HFFc6 (cell line): ENCODE measurements around the gene PDE2A. TPM values are rescaled to one million over a fixed set of nuclear protein-coding genes. Genes with fewer than 3 reads are reported as not detected.

Experiments
- DNase-seq: peaks from one replicate; pipeline ENCODE4 v3.0.0-alpha.2; 2018
- H3K27ac Mint-ChIP-seq: 2 replicates; pipeline ENCODE4 v1.8.0; 2020; ENCODE audit warnings: mild to moderate bottlenecking, mixed read lengths
- H3K27me3 Mint-ChIP-seq: 2 replicates; pipeline ENCODE4 v1.8.0; 2021; ENCODE audit warnings: mild to moderate bottlenecking, moderate library complexity, mixed read lengths; ENCODE audit not compliant: insufficient read depth
- H3K36me3 Mint-ChIP-seq: 2 replicates; pipeline ENCODE4 v1.8.0; 2021; ENCODE audit warnings: low read depth, mixed read lengths
- H3K4me1 Mint-ChIP-seq: 2 replicates; pipeline ENCODE4 v1.8.0; 2020; ENCODE audit warnings: low read depth, mixed read lengths
- H3K4me3 Mint-ChIP-seq: 2 replicates; pipeline ENCODE4 v1.8.0; 2020; ENCODE audit warnings: mild to moderate bottlenecking, moderate library complexity, mixed read lengths
- H3K9me3 Mint-ChIP-seq: 2 replicates; pipeline ENCODE4 v1.8.0; 2020; ENCODE audit warnings: mild to moderate bottlenecking, mixed read lengths
- total RNA-seq, 6 experiments: library from RNA; stranded (reverse); fragmentation: NEBNext Ultra II Directional; extraction: Animal tissue kit (Norgen Biotek cat#: 25700); gene quantifications; 2 replicates in 1 of 6; 3 replicates in 5 of 6; pipeline ENCODE4 v1.2.3, GENCODE V29; 2021
- TF ChIP-seq, protein P1 (sequence below): fragments of 200-600 bp; sonication (generic); IDR thresholded peaks from 2 replicates; pipeline ENCODE4 v1.5.0; 2021; ENCODE audit warnings: antibody characterized with exemption, mild to moderate bottlenecking

The PDE2A gene
- total RNA-seq, 6 experiments from 2014 or later, result 0.07 to 0.57 (median 0.40) TPM

DNA sequence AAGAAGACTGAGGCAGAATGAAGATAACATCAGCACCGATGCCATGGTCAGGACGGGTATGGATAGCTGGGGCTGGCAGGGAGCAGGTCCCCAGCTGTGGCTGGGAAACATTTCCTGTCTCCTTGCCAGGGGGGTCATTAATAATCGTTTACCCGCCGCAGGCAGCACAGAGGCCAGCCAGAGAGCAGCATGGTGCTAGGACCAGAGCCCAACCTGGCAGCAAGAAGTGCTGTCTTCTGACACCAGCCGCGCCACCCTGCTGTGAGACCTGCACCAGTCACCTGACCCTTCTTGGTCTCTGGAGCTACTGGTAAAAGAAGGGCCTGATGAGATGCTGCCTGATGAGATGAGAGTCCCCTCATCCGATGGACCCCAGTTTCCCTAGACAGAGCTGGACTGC, 36.3 kb downstream of the PDE2A start:
- no peaks in the 10 kb centered on the region for H3K4me1 Mint-ChIP-seq
- H3K9me3 Mint-ChIP-seq, result no peaks in the 10 kb centered on the region
- no peak overlapping the region for H3K4me3 Mint-ChIP-seq
- H3K27me3 Mint-ChIP-seq, result peaks cover 22% of the 10 kb centered on the region
- TF ChIP-seq, protein P1, sequence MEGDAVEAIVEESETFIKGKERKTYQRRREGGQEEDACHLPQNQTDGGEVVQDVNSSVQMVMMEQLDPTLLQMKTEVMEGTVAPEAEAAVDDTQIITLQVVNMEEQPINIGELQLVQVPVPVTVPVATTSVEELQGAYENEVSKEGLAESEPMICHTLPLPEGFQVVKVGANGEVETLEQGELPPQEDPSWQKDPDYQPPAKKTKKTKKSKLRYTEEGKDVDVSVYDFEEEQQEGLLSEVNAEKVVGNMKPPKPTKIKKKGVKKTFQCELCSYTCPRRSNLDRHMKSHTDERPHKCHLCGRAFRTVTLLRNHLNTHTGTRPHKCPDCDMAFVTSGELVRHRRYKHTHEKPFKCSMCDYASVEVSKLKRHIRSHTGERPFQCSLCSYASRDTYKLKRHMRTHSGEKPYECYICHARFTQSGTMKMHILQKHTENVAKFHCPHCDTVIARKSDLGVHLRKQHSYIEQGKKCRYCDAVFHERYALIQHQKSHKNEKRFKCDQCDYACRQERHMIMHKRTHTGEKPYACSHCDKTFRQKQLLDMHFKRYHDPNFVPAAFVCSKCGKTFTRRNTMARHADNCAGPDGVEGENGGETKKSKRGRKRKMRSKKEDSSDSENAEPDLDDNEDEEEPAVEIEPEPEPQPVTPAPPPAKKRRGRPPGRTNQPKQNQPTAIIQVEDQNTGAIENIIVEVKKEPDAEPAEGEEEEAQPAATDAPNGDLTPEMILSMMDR, result no peak
- no peak overlapping the region for H3K27ac Mint-ChIP-seq
- no peak for DNase-seq
- no peaks in the 10 kb centered on the region for H3K36me3 Mint-ChIP-seq

DNA sequence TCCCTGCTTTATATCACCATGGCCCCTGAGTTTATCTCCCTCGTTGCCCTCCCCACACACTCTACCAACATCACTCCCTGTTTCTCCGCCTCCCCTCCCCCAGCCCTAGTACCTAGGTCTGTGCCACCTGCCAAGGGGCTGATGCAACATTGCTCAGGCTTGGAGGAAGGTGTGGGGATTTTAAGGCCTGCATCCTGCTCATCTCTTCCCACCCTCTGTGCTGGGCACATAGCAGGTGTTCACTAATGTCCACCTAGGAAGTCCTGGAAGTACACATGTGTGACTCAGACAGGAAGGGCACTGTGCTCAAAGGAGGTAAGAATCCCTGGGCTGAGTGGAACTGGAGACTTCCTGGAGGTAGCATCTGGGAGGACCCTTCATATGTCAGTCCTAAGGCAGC, 37.0 kb downstream of the PDE2A start:
- H3K27ac Mint-ChIP-seq, result no peak overlapping the region

DNA sequence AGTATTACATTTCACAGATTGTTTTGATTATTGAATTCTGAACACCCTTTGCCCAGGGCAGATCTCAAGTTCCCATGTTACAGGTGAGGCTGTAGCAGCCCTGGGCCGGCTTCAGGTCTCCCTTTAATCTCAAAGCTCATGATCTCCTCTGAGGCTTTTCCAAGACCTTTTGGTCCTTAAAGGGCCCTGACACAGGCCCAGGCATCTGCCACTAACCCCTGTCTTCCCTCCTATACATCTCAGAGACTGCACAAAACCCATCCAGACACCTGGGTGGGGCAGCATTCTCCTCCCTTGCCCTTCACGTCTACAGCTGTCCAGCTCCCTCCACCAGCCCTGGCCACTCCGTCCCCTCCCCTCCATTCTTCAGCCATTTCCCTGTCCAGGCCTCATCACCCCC, 37.8 kb downstream of the PDE2A start:
- H3K36me3 Mint-ChIP-seq, result no peaks in the 10 kb centered on the region
- no peak overlapping the region for H3K4me3 Mint-ChIP-seq
- TF ChIP-seq, protein P1, result no peak
- DNase-seq, result no peak
- H3K9me3 Mint-ChIP-seq, result no peaks in the 10 kb centered on the region
- H3K27ac Mint-ChIP-seq, result no peak overlapping the region
- peaks cover 22% of the 10 kb centered on the region for H3K27me3 Mint-ChIP-seq
- H3K4me1 Mint-ChIP-seq, result peaks cover 5% of the 10 kb centered on the region; the same call in 1 of the 2 replicates

More for the DNA sequence above, 37.0 kb downstream of the PDE2A start:
- H3K4me1 Mint-ChIP-seq, result peaks cover 3% of the 10 kb centered on the region; the same call in 1 of the 2 replicates
- H3K4me3 Mint-ChIP-seq, result no peak overlapping the region
- TF ChIP-seq, protein P1, result no peak
- peaks cover 22% of the 10 kb centered on the region for H3K27me3 Mint-ChIP-seq
- no peaks in the 10 kb centered on the region for H3K9me3 Mint-ChIP-seq
- no peak for DNase-seq
- H3K36me3 Mint-ChIP-seq, result no peaks in the 10 kb centered on the region

DNA sequence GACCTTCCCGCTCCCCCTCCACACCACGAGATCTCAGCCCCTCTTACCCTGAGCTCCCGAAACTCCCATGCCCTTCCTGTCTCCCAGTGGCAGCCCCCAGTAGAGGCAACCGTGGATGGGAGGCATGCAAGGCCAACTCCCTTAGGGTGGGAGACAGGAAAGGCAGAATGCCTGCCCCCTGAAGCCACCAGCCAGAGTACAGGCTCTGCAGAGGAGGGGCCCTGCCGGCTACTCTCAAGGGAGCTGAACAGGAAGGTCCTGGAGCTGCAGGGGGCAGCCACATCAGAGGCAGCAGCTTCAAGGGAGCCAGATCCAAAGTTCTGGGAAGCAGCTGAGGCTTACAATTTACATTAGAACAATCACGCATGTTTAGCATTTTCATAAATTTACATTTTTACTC, 38.3 kb downstream of the PDE2A start:
- Mint-ChIP-seq H3K4me3 (no peak overlapping the region), H3K4me1 (peaks cover 5% of the 10 kb centered on the region; the same call in 1 of the 2 replicates), H3K27ac (no peak overlapping the region), H3K9me3 (no peaks in the 10 kb centered on the region), H3K36me3 (no peaks in the 10 kb centered on the region), H3K27me3 (peaks cover 23% of the 10 kb centered on the region)
- DNase-seq, result no peak
- TF ChIP-seq, protein P1, result no peak

DNA sequence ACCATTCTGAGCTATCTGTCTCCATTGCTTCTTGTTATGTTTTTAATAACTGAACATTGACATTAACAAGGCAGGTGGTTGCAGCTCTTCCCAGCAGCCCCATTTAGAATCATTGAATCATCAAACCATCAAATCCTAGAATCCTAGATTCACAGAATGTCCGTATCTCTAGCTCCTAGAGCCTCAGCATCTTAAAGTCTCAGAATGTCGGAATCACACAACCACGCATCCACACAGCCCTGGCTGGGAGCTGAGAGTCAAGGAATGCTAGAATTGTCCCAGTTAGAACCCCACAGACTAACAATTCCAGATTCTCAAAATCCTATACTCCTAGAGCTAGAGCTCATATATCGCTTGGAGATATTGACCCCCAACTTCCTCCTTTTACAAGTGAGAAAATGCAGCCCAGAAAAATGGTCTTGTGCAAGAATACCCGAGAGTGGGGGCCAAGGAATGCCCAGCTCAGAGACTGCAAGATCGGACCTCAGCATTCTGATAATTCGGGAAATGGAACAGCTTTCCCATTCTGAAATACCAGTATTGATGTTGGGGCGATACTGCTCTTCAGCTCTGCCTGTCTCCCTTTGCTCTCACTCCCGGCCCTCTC, 38.8 kb downstream of the PDE2A start:
- no peak overlapping the region for H3K27ac Mint-ChIP-seq
- no peaks in the 10 kb centered on the region for H3K9me3 Mint-ChIP-seq
- TF ChIP-seq, protein P1, result no peak
- H3K4me3 Mint-ChIP-seq, result no peak overlapping the region
- peaks cover 25% of the 10 kb centered on the region for H3K27me3 Mint-ChIP-seq
- no peaks in the 10 kb centered on the region for H3K36me3 Mint-ChIP-seq
- peaks cover 8% of the 10 kb centered on the region; the same call in 1 of the 2 replicates for H3K4me1 Mint-ChIP-seq
- DNase-seq, result no peak
